GM12892 (cell line): ENCODE data around the gene TEX52.

Source experiments
- POLR2A ChIP-seq: IDR thresholded peaks from 2 replicates; pipeline ENCODE4 v1.6.1; 2011; ENCODE audit warnings: low read depth, low read length, control low read depth
- POLR2AphosphoS5 ChIP-seq: IDR thresholded peaks from 2 replicates; pipeline ENCODE4 v1.6.1; 2011; ENCODE audit warnings: low read depth, low read length, control low read depth

DNA sequence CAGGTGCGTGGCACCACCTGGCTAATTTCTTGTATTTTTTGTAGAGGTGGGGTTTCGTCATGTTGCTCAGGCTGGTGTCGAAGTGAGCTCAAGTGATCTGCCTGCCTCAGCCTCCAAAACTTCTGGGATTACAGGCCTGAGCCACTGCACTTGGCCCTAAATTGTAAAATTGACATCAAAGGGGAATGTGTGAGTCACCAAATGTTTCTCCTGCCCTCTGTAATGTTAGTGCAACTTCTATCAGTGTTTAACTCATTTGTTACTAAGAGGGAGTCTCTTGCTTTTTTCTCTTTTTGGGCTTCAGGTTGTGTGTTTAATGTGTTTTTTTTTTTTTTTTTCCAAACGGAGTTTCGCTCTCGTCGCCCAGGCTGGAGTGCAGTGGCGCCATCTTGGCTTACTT is 36.2 kb upstream of the TEX52 start:
- TF ChIP-seq POLR2A (no peak), POLR2AphosphoS5 (no peak)
